Kidney epithelial cell (primary cell): ENCODE measurements around the gene NFASC. TPM values are rescaled to one million over a fixed set of nuclear protein-coding genes. Genes with fewer than 3 reads are reported as not detected.

ENCODE experiments used
- DNase-seq: peaks from one replicate; pipeline ENCODE4 v3.0.0-alpha.2; 2010; ENCODE audit warnings: low read depth
- H3K27me3 ChIP-seq: 2 replicates; pipeline ENCODE4 v1.6.0; 2011; ENCODE audit warnings: low read length; ENCODE audit not compliant: control insufficient read depth, insufficient read depth
- H3K36me3 ChIP-seq: 2 replicates; pipeline ENCODE4 v1.5.1; 2011; ENCODE audit warnings: low read length; ENCODE audit not compliant: control insufficient read depth, insufficient read depth
- H3K4me3 ChIP-seq: 2 replicates; pipeline ENCODE4 v1.5.1; 2011; ENCODE audit warnings: low read depth, mild to moderate bottlenecking, control low read depth, low read length
- CTCF ChIP-seq: IDR thresholded peaks from 2 replicates; pipeline ENCODE4 v1.5.1; 2011; ENCODE audit warnings: mild to moderate bottlenecking, moderate library complexity, low read length, control low read depth, inconsistent platforms; ENCODE audit not compliant: insufficient read depth, poor library complexity, severe bottlenecking
- total RNA-seq: library from RNA; depleted of rRNA; stranded (reverse); fragments of >200 nt; gene quantifications from 2 replicates; pipeline ENCODE4 v1.2.3, GENCODE V29; 2015

Gene NFASC
- total RNA-seq, 1 donor from 2014 or later = 1.2 TPM

- no peaks in the 10 kb centered on the region for H3K36me3 ChIP-seq
- peaks cover 63% of the 10 kb centered on the region for H3K27me3 ChIP-seq
- no peak for TF ChIP-seq CTCF
- DNase-seq = no peak
- no peak overlapping the region for H3K4me3 ChIP-seq
These were observed 147.7 kb downstream of the NFASC start for GRCh38 chr1:205018381-205018780.

- peaks cover 49% of the 10 kb centered on the region for H3K27me3 ChIP-seq
- TF ChIP-seq CTCF = no peak
- H3K36me3 ChIP-seq = no peaks in the 10 kb centered on the region
- no peak for DNase-seq
- no peak overlapping the region for H3K4me3 ChIP-seq
These were observed 149.8 kb downstream of the NFASC start for GRCh38 chr1:205020466-205020865.

- DNase-seq = no peak
- Histone ChIP-seq H3K27me3 (peaks cover 42% of the 10 kb centered on the region), H3K4me3 (no peak overlapping the region), H3K36me3 (no peaks in the 10 kb centered on the region)
- no peak for TF ChIP-seq CTCF
These were observed 154.0 kb downstream of the NFASC start for GRCh38 chr1:205024679-205025078.

DNA sequence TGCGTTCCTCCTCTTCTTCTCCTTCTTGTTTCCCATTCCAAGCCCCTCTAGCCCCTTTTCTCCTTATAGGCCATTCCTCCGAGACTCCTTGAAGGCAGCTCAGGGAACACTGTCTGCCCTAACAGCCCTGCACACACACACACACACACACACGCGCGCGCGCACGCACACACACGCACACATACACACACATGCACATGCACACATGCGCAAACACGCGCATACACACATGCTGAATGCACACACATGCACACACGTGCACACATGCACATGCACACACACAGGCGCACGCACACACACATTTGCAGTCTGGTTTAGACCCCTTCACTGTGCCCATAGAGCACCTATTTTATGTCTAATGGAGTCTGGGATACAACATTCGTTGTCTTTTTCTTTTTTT, 154.6 kb downstream of the NFASC start:
- TF ChIP-seq CTCF = no peak

DNA sequence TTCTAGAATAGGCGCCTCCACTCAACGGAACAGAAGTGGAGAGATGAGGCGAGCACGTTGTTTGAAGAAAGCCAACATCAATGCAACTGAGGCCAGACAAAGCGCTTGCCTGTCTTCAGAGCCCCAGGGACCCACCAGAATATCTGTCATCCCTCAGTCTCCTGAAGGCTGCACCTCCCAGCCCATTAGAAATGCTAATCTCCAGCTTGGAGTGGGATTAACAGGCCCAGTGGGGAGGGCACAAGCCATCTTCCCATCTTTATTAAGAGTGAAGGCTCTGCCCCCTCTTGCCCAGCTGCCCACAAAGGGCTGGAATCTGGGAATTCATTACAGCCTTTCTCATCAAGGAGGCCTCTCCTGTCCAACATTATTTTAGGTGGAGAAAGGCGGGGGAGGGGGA, 155.5 kb downstream of the NFASC start:
- Histone ChIP-seq H3K36me3 (no peaks in the 10 kb centered on the region), H3K4me3 (no peak overlapping the region), H3K27me3 (peaks cover 44% of the 10 kb centered on the region)
- no peak for DNase-seq
- no peak for TF ChIP-seq CTCF

More for the DNA sequence above, 154.6 kb downstream of the NFASC start:
- no peak for DNase-seq
- Histone ChIP-seq H3K27me3 (peaks cover 43% of the 10 kb centered on the region), H3K36me3 (no peaks in the 10 kb centered on the region), H3K4me3 (no peak overlapping the region)

DNA sequence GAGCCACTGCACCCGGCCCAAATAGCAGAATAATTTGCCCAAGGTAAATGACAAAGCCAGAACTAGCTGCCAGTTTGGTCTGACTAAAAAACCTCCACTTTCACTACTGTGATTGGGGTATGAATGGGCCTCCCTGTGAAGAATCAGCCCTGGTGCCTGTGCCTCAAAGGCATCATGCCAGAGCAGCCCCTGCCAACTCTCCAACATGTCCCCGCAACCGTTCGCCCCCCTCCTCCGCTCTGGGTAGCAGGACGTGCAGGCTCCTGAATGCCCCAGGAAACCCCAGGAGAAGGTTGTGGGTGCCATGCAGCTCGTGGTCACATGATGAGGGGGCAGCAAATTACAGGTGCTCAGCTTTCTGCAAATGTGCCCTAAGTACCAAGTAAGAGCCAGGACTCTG, 157.7 kb downstream of the NFASC start:
- no peaks in the 10 kb centered on the region for H3K36me3 ChIP-seq
- no peak for TF ChIP-seq CTCF
- H3K27me3 ChIP-seq = peaks cover 34% of the 10 kb centered on the region
- no peak for DNase-seq
- H3K4me3 ChIP-seq = no peak overlapping the region
